T-helper 2 cell treated with Interferon-gamma antibody and Interleukin-4, amounts not matched to agents 100 ng/mL and 5 ng/mL, for 36 hours (primary cell): ENCODE results near the gene FBXO24. TPM values are rescaled to one million over a fixed set of nuclear protein-coding genes. Genes with fewer than 3 reads are reported as not detected.

Experiments
- intact Hi-C: fragments of 100-400 bp; cut with micrococcal nuclease; formaldehyde crosslinking; loops from one replicate; pipeline ENCODE4 v1.15.1; 2023
- total RNA-seq: library from RNA; stranded (reverse); gene quantifications from 2 replicates; pipeline ENCODE4 v1.2.3, GENCODE V29; 2022

Gene FBXO24
- total RNA-seq, 1 donor from 2014 or later, result 1.2 TPM

- intact Hi-C loops, result loop anchor here (5.0 kb wide), 1 partner anchor 103 kb away; the partner anchor contains the start of gene GIGYF1
Observed at GRCh38 chr7:100589341-100589947, 3.3 kb downstream of the FBXO24 start.

GRCh38 chr7:100590077-100590737 is 4.1 kb downstream of the FBXO24 start:
- intact Hi-C loops, result no loop called here

- intact Hi-C loops, result no loop called here
Observed at GRCh38 chr7:100591596-100591995, 5.5 kb downstream of the FBXO24 start.

GRCh38 chr7:100595188-100595587 is 9.1 kb downstream of the FBXO24 start:
- intact Hi-C loops, result no loop called here

- intact Hi-C loops, result no loop called here
Observed at GRCh38 chr7:100598425-100598824, 12.3 kb downstream of the FBXO24 start.

- intact Hi-C loops, result no loop called here
Observed at GRCh38 chr7:100599911-100600729, 14.0 kb downstream of the FBXO24 start.

- intact Hi-C loops, result no loop called here
Observed at GRCh38 chr7:100600730-100601038, 14.6 kb downstream of the FBXO24 start.

GRCh38 chr7:100602889-100603725 is 17.0 kb downstream of the FBXO24 start:
- intact Hi-C loops, result no loop called here

- intact Hi-C loops, result loop anchor here (1.0 to 2.0 kb wide), 6 partner anchors 9 to 88 kb away; partner anchors contain the start of genes AGFG2, FBXO24, GNB2 and LRCH4
Observed at GRCh38 chr7:100603726-100604027, 17.5 kb downstream of the FBXO24 start.

GRCh38 chr7:100604028-100604975 is 18.2 kb downstream of the FBXO24 start:
- intact Hi-C loops, result loop anchor here (1.0 to 2.0 kb wide), 6 partner anchors 8 to 87 kb away; partner anchors contain the start of genes AGFG2, FBXO24, GNB2 and LRCH4

GRCh38 chr7:100604976-100605911 is 19.1 kb downstream of the FBXO24 start:
- intact Hi-C loops, result loop anchor here (1.0 to 2.0 kb wide), 6 partner anchors 7 to 86 kb away; partner anchors contain the start of genes AGFG2, FBXO24, GNB2 and LRCH4

- intact Hi-C loops, result no loop called here
Observed at GRCh38 chr7:100606313-100606712, 20.2 kb downstream of the FBXO24 start.

GRCh38 chr7:100607111-100607510 is 21.0 kb downstream of the FBXO24 start:
- intact Hi-C loops, result no loop called here

GRCh38 chr7:100609958-100610357 is 23.8 kb downstream of the FBXO24 start:
- intact Hi-C loops, result no loop called here

- intact Hi-C loops, result loop anchor here (1.0 kb wide), 6 partner anchors 8 to 93 kb away; partner anchors contain the start of genes AGFG2, FBXO24, GNB2 and LRCH4
Observed at GRCh38 chr7:100611983-100612729, 26.0 kb downstream of the FBXO24 start, which contains the start of gene MOSPD3. Gene MOSPD3, plus strand, starts transcription at chr7:100612540. Its CDS starts 252 bp downstream, at chr7:100612792.

- intact Hi-C loops, result loop anchor here (1.0 kb wide), 6 partner anchors 9 to 92 kb away; partner anchors contain the start of genes AGFG2, FBXO24, GNB2 and LRCH4
Observed at GRCh38 chr7:100612730-100613390, 26.7 kb downstream of the FBXO24 start.

GRCh38 chr7:100613412-100614175 is 27.5 kb downstream of the FBXO24 start:
- intact Hi-C loops, result no loop called here
